Activated CD4-positive, alpha-beta T cell treated with anti-CD3 and anti-CD28 coated beads for 36 hours (primary cell): ENCODE data around the gene TNKS2. TPM values are rescaled to one million over a fixed set of nuclear protein-coding genes. Genes with fewer than 3 reads are reported as not detected.
A peak's percentile ranks its signal among the peaks of the same experiment; 100 is the strongest.

Experiments used
- ATAC-seq: fragments of 200-7000 bp; cut with Tn5 transposase; one replicate; pipeline ENCODE4 v1.10.0; 2021; ENCODE audit warnings: mild to moderate bottlenecking, moderate library complexity
- CTCF ChIA-PET: fragments of 350-600 bp; sonication (Branson Sonifier 250); formaldehyde crosslinking; loops from one replicate; lab custom pipeline; 2021; ENCODE audit warnings: antibody characterized with exemption; lab: Charles Lee
- POLR2A ChIA-PET: fragments of 350-600 bp; sonication (Branson Sonifier 250); formaldehyde crosslinking; loops from one replicate; lab custom pipeline; 2021; ENCODE audit warnings: antibody characterized with exemption, inconsistent platforms; lab: Charles Lee
- DNase-seq: peaks from one replicate; pipeline ENCODE4 v3.0.0-alpha.2; 2020
- H3K27ac Mint-ChIP-seq: one replicate; pipeline ENCODE4 v1.8.0; 2021; ENCODE audit warnings: mixed read lengths
- H3K27me3 Mint-ChIP-seq: one replicate; pipeline ENCODE4 v1.8.0; 2021; ENCODE audit warnings: mixed read lengths
- H3K36me3 Mint-ChIP-seq: one replicate; pipeline ENCODE4 v1.8.0; 2021; ENCODE audit warnings: low read depth, mixed read lengths
- H3K4me1 Mint-ChIP-seq: one replicate; pipeline ENCODE4 v1.8.0; 2021; ENCODE audit warnings: mixed read lengths
- H3K4me3 Mint-ChIP-seq: one replicate; pipeline ENCODE4 v1.8.0; 2021; ENCODE audit warnings: mild to moderate bottlenecking, moderate library complexity, mixed read lengths
- H3K9me3 Mint-ChIP-seq: one replicate; pipeline ENCODE4 v1.8.0; 2021; ENCODE audit warnings: low read depth, mixed read lengths
- intact Hi-C, 2 experiments: fragments of 100-400 bp; cut with DNase I in 1 of 2; cut with micrococcal nuclease in 1 of 2; formaldehyde crosslinking; loops; one replicate each; pipeline versions ENCODE4 v1.14.2 to v1.15.1; 2022 to 2024; cut with DNase I, micrococcal nuclease
- total RNA-seq, 2 experiments: library from RNA; stranded (reverse); gene quantifications; one replicate each; pipeline ENCODE4 v1.2.3, GENCODE V29; 2021

Gene TNKS2
- total RNA-seq, 2 experiments from 2014 or later = 32.0 to 35.7 TPM

GRCh38 chr10:91909117-91909677, 111.0 kb downstream of the TNKS2 start, which contains the start of gene FGFBP3:
Gene FGFBP3, minus strand, starts transcription at chr10:91909486. Its CDS starts 517 bp downstream, at chr10:91908969.
- H3K36me3 Mint-ChIP-seq = peaks cover 4% of the 10 kb centered on the region
- peak; percentile 44 for ATAC-seq

DNA sequence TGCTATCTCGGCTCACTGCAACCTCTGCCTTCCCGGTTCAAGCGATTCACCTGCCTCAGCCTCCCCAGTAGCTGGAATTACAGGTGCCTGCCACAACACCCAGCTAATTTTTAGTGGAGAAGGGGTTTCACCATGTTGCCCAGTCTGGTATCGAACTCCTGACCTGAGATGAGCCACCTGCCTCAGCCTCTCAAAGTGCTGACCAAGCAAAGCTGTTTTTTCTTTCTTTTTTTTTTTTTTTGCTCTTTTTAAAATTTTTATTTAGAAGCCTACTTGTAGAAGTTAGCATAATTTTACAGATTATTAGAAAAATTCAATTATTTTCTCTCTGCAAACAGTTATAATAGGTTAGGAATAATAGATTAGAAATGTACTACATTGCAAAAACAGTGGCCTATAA, 112.2 kb downstream of the TNKS2 start:
- Mint-ChIP-seq H3K4me1 (peaks cover 21% of the 10 kb centered on the region), H3K27ac (no peak overlapping the region), H3K36me3 (peaks cover 2% of the 10 kb centered on the region), H3K4me3 (no peak overlapping the region), H3K27me3 (peaks cover 7% of the 10 kb centered on the region), H3K9me3 (no peaks in the 10 kb centered on the region)
- ATAC-seq (no peak), DNase-seq (no peak)
- POLR2A ChIA-PET = no interaction called here
- intact Hi-C loops = loop anchor here (1.0 to 10.0 kb wide), 2 partner anchors 276 to 277 kb away; partner anchors contain the start of gene PPP1R3C (in 2 of the 2)
- CTCF ChIA-PET = interaction anchor here (0.6 to 0.7 kb wide), 4 partner anchors 8 to 366 kb away, joined by 3 read pairs; no protein-coding TSS in a partner anchor

More at GRCh38 chr10:91909117-91909677, 111.0 kb downstream of the TNKS2 start, which contains the start of gene FGFBP3:
- Mint-ChIP-seq H3K27ac (peak within 1 kb of the TSS; percentile 58), H3K4me1 (peaks cover 21% of the 10 kb centered on the region), H3K9me3 (no peaks in the 10 kb centered on the region), H3K4me3 (peak within 1 kb of the TSS; percentile 87), H3K27me3 (peaks cover 5% of the 10 kb centered on the region)
- peak; percentile 66 for DNase-seq
- intact Hi-C loops = loop anchor here (2.0 to 10.0 kb wide), 5 partner anchors 50 to 1034 kb away; partner anchors contain the start of genes HECTD2 (in 1 of the 2) and RPP30 (in 1 of the 2)
- ChIA-PET POLR2A (interaction anchor here (1.0 to 2.6 kb wide), 3 partner anchors 15 to 111 kb away, joined by 3 to 13 read pairs (median 3); partner anchors contain the start of genes BTAF1 and TNKS2), CTCF (interaction anchor here (0.7 to 1.9 kb wide), 15 partner anchors 9 to 153 kb away, joined by 3 to 13 read pairs (median 4); partner anchors contain the start of genes BTAF1 and TNKS2)

Other genes starting within 250 kb of the TNKS2 start
- under 1 TPM; 0.63 to 0.71 TPM for gene PPP1R3C, start 165.4 kb upstream of the TNKS2 start, total RNA-seq
- 1 to 10 TPM; 1.5 TPM for gene FGFBP3, start 111.1 kb downstream of the TNKS2 start, total RNA-seq
- 10 to 100 TPM; 59.0 to 59.4 TPM for gene BTAF1, start 125.3 kb downstream of the TNKS2 start, total RNA-seq